ENCODE measurements around the gene ADGRG2. TPM values are rescaled to one million over a fixed set of nuclear protein-coding genes. Genes with fewer than 3 reads are reported as not detected.

ADGRG2 gene
- polyA plus RNA-seq, 3 donors: not detected

DNA sequence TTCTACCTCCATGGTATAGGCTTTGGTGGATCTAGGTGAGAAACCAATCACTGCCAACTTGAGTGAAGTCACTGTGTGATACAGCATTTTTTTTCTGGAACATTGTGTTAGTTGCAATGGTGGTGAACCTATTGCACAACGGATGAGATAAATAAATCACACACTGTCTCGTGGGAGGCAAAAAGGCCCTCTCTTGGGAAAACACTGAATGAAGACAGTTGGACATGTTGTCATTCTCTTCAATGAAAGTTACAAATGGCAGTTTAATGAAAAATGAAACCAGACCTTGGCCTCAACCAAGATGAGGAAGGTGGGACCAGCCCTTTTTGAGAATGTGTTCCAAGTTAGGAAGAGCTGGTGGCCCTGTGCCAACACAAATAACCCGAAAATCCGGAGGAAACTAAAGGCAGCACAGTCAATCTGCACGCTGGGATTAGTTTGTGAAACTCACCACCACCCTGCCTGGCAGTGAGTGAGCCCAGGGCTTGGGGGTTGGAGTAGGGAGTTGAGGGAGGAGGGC is 5.4 kb upstream of the ADGRG2 start:
- Histone ChIP-seq H3K9me3 (replicated peaks in 1 of 2; ENCODE audit: control insufficient read depth in 1 of 2, insufficient read depth in 1 of 2, low read length in 2 of 2) (peaks cover 0 to 9% of the 10 kb centered on the region in 2 donors), H3K4me1 (ENCODE audit: control insufficient read depth in 1 of 2, insufficient read depth in 2 of 2, low read length in 2 of 2) (no peaks in the 10 kb centered on the region), H2AFZ (ENCODE audit: insufficient read depth, low read depth, low read length, poor library complexity, severe bottlenecking) (no peak overlapping the region), H3K4me3 (replicated peaks in 1 of 3; ENCODE audit: low read depth in 2 of 3, low read length in 3 of 3) (no peak overlapping the region), H3K79me2 (ENCODE audit: insufficient read depth, low read length) (no peaks in the 10 kb centered on the region), H3K36me3 (replicated peaks in 1 of 2; ENCODE audit: control insufficient read depth in 1 of 2, insufficient read depth in 2 of 2, low read length in 2 of 2) (no peaks in the 10 kb centered on the region), H3K9ac (ENCODE audit: insufficient read depth, low read length, poor library complexity, severe bottlenecking) (no peak overlapping the region), H3K4me2 (replicated peaks; ENCODE audit: extremely low read depth, low read length, poor library complexity, severe bottlenecking) (no peak overlapping the region), H3K27me3 (ENCODE audit: control insufficient read depth in 2 of 2, insufficient read depth in 2 of 2, low read length in 2 of 2) (peaks cover 20 to 27% of the 10 kb centered on the region in 2 donors), H4K20me1 (ENCODE audit: insufficient read depth, low read length) (no peaks in the 10 kb centered on the region), H3K27ac (ENCODE audit: low read depth in 1 of 2, low read length in 2 of 2) (no peak overlapping the region)
- H3K27me3 Mint-ChIP-seq (ENCODE audit: low read depth in 3 of 3): peaks cover 28 to 44% (median 36%) of the 10 kb centered on the region in 3 donors
- peaks cover 0 to 2% of the 10 kb centered on the region in 2 donors for H3K36me3 Mint-ChIP-seq
- H3K9me3 Mint-ChIP-seq: peaks cover 0 to 12% (median 2%) of the 10 kb centered on the region in 7 donors
- no CpG with 5 or more reads among the region's 5 CpGs for WGBS (ENCODE audit: insufficient coverage)
- DNase-seq: no peak
- TF ChIP-seq, protein P1, sequence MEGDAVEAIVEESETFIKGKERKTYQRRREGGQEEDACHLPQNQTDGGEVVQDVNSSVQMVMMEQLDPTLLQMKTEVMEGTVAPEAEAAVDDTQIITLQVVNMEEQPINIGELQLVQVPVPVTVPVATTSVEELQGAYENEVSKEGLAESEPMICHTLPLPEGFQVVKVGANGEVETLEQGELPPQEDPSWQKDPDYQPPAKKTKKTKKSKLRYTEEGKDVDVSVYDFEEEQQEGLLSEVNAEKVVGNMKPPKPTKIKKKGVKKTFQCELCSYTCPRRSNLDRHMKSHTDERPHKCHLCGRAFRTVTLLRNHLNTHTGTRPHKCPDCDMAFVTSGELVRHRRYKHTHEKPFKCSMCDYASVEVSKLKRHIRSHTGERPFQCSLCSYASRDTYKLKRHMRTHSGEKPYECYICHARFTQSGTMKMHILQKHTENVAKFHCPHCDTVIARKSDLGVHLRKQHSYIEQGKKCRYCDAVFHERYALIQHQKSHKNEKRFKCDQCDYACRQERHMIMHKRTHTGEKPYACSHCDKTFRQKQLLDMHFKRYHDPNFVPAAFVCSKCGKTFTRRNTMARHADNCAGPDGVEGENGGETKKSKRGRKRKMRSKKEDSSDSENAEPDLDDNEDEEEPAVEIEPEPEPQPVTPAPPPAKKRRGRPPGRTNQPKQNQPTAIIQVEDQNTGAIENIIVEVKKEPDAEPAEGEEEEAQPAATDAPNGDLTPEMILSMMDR (IDR thresholded peaks at IDR 0.05): no peak
- H3K4me1 Mint-ChIP-seq: no peaks in the 10 kb centered on the region
- no peak overlapping the region for H3K4me3 Mint-ChIP-seq
- no peak overlapping the region for H3K27ac Mint-ChIP-seq
- intact Hi-C loops (cut with micrococcal nuclease): no loop called here

DNA sequence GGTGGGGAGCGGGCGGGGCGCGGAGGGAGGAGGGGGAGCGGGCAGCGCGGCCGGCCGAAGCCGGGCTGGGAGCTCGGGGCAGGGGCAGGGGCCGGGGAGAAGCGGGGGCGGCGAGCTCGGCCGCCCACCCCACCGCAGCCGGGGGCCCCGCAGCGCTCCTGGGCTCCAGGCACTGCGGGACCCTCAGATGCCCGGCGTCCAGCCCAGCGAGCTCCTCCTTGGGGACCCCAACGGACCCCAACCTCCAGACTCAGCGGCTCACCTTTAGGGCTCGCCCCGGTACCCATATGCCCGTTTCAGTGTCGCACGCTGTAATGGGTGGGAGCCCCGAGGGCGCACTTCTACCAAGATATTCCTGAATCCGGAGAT is 357 bp upstream of the ADGRG2 start:
- peaks cover 0 to 16% of the 10 kb centered on the region in 2 donors for H3K9me3 ChIP-seq (replicated peaks in 1 of 2; ENCODE audit: control insufficient read depth in 1 of 2, insufficient read depth in 1 of 2, low read length in 2 of 2)
- Mint-ChIP-seq H3K4me3 (peak overlapping the region in 1 of 2 donors; percentile 60), H3K27ac (no peak overlapping the region), H3K4me1 (no peaks in the 10 kb centered on the region), H3K27me3 (ENCODE audit: low read depth in 3 of 3) (peaks cover 47 to 72% (median 59%) of the 10 kb centered on the region in 3 donors), H3K36me3 (peaks cover 0 to 2% of the 10 kb centered on the region in 2 donors), H3K9me3 (peaks cover 0 to 13% (median 4%) of the 10 kb centered on the region in 7 donors)
- peaks cover 51 to 71% of the 10 kb centered on the region in 2 donors for H3K27me3 ChIP-seq (ENCODE audit: control insufficient read depth in 2 of 2, insufficient read depth in 2 of 2, low read length in 2 of 2)
- WGBS (ENCODE audit: insufficient coverage): 2% methylated on average over 20 of the region's 35 CpGs
- H4K20me1 ChIP-seq (ENCODE audit: insufficient read depth, low read length): no peaks in the 10 kb centered on the region
- intact Hi-C loops (cut with micrococcal nuclease): no loop called here
- no peak overlapping the region for H3K27ac ChIP-seq (ENCODE audit: low read depth in 1 of 2, low read length in 2 of 2)
- TF ChIP-seq, protein P1 (IDR thresholded peaks at IDR 0.05): no peak
- no peaks in the 10 kb centered on the region for H3K79me2 ChIP-seq (ENCODE audit: insufficient read depth, low read length)
- H3K9ac ChIP-seq (ENCODE audit: insufficient read depth, low read length, poor library complexity, severe bottlenecking): no peak overlapping the region
- no peak overlapping the region for H3K4me2 ChIP-seq (replicated peaks; ENCODE audit: extremely low read depth, low read length, poor library complexity, severe bottlenecking)
- DNase-seq: no peak
- no peaks in the 10 kb centered on the region for H3K36me3 ChIP-seq (replicated peaks in 1 of 2; ENCODE audit: control insufficient read depth in 1 of 2, insufficient read depth in 2 of 2, low read length in 2 of 2)
- no peaks in the 10 kb centered on the region for H3K4me1 ChIP-seq (ENCODE audit: control insufficient read depth in 1 of 2, insufficient read depth in 2 of 2, low read length in 2 of 2)
- H3K4me3 ChIP-seq (replicated peaks in 1 of 3; ENCODE audit: low read depth in 2 of 3, low read length in 3 of 3): no peak overlapping the region
- H2AFZ ChIP-seq (ENCODE audit: insufficient read depth, low read depth, low read length, poor library complexity, severe bottlenecking): no peak overlapping the region

Measured in CD14-positive monocyte (primary cell).